H1 (cell line): ENCODE data around the gene SLC39A10. TPM values are rescaled to one million over a fixed set of nuclear protein-coding genes. Genes with fewer than 3 reads are reported as not detected.
A peak's percentile ranks its signal among the peaks of the same experiment; 100 is the strongest.

Source experiments
- CTCF ChIA-PET: fragments of 300-600 bp; sonication (Branson Sonifier 250); formaldehyde crosslinking; loops from one replicate; lab custom pipeline; 2021; ENCODE audit not compliant: partially characterized antibody; lab: Charles Lee
- POLR2A ChIA-PET: fragments of 300-600 bp; sonication (Branson Sonifier 250); formaldehyde crosslinking; loops from one replicate; lab custom pipeline; 2021; ENCODE audit warnings: inconsistent platforms; ENCODE audit not compliant: partially characterized antibody; lab: Charles Lee
- DNase-seq, 2 experiments: peaks; one replicate each; pipeline versions ENCODE4 v3.0.0 to v3.0.0-alpha.2; 2010 to 2022; ENCODE audit warnings: low spot score in 2 of 2, low read depth in 1 of 2, mixed read lengths in 1 of 2
- FAIRE-seq: peaks from 2 replicates; lab custom pipeline; 2011; peaks lifted over from hg19 to GRCh38; lab: Jason Lieb, UNC
- H2AFZ ChIP-seq: 2 replicates; pipeline ENCODE4 v1.8.1; 2012; ENCODE audit warnings: low read length, inconsistent platforms
- H2AK5ac ChIP-seq: 2 replicates; pipeline ENCODE4 v1.6.1; 2013; ENCODE audit warnings: low read depth, low read length
- H2BK120ac ChIP-seq: replicated peaks from 2 replicates; pipeline ENCODE3; 2013; ENCODE audit warnings: low read depth, low read length, inconsistent platforms
- H2BK12ac ChIP-seq: 2 replicates; pipeline ENCODE4 v1.6.1; 2013; ENCODE audit warnings: low read depth, low read length
- H2BK15ac ChIP-seq: 2 replicates; pipeline ENCODE4 v1.6.1; 2013; ENCODE audit warnings: low read length
- H2BK20ac ChIP-seq: 2 replicates; pipeline ENCODE4 v1.6.1; 2013; ENCODE audit warnings: low read length
- H2BK5ac ChIP-seq: 2 replicates; pipeline ENCODE4 v1.6.1; 2013; ENCODE audit warnings: low read depth, low read length
- H3K14ac ChIP-seq: 2 replicates; pipeline ENCODE4 v1.6.1; 2013; ENCODE audit warnings: inconsistent platforms; ENCODE audit not compliant: insufficient read length
- H3K18ac ChIP-seq: 2 replicates; pipeline ENCODE4 v1.6.1; 2013; ENCODE audit warnings: low read length; ENCODE audit errors: extremely low read depth
- H3K23ac ChIP-seq: 2 replicates; pipeline ENCODE4 v1.6.1; 2013; ENCODE audit warnings: inconsistent platforms; ENCODE audit not compliant: insufficient read length
- H3K23me2 ChIP-seq: 2 replicates; pipeline ENCODE4 v1.6.1; 2013; ENCODE audit warnings: low read depth, low read length
- H3K27ac ChIP-seq: 2 replicates; pipeline ENCODE4 v1.6.1; 2011; ENCODE audit warnings: low read depth, low read length, inconsistent platforms
- H3K27me3 ChIP-seq, 4 experiments: replicated peaks in 1 of 4; 1 replicate in 1 of 4; 2 replicates in 3 of 4; pipeline versions ENCODE4 v1.6.1 to v1.8.1; 2011 to 2013; ENCODE audit warnings: low read length in 3 of 4, mild to moderate bottlenecking in 3 of 4, inconsistent platforms in 2 of 4, mixed read lengths in 2 of 4, moderate library complexity in 1 of 4; ENCODE audit not compliant: control insufficient read depth in 3 of 4, insufficient read depth in 3 of 4; ENCODE audit errors: extremely low read depth in 1 of 4
- H3K36me3 ChIP-seq, 4 experiments: 2 replicates each; pipeline versions ENCODE4 v1.6.1 to v1.8.1; 2011 to 2013; ENCODE audit warnings: mild to moderate bottlenecking in 4 of 4, low read length in 3 of 4, moderate library complexity in 2 of 4, control low read depth in 1 of 4, inconsistent platforms in 1 of 4; ENCODE audit not compliant: insufficient read depth in 4 of 4, control insufficient read depth in 2 of 4
- H3K4ac ChIP-seq: replicated peaks from 2 replicates; pipeline ENCODE3; 2013; ENCODE audit warnings: low read length, low read depth, mixed read lengths, inconsistent platforms; ENCODE audit not compliant: insufficient read length
- H3K4me1 ChIP-seq, 4 experiments: replicated peaks in 1 of 4; 1 replicate in 1 of 4; 2 replicates in 3 of 4; pipeline versions ENCODE4 v1.6.1 to v1.8.1; 2011 to 2013; ENCODE audit warnings: low read length in 3 of 4, inconsistent platforms in 2 of 4, mixed read lengths in 1 of 4; ENCODE audit not compliant: insufficient read depth in 4 of 4, control insufficient read depth in 3 of 4
- H3K4me2 ChIP-seq, 2 experiments: 2 replicates each; pipeline versions ENCODE4 v1.6.1 to v1.8.1; 2011 to 2013; ENCODE audit warnings: low read depth in 2 of 2, low read length in 2 of 2, control low read depth in 1 of 2, inconsistent platforms in 1 of 2, mild to moderate bottlenecking in 1 of 2; ENCODE audit not compliant: insufficient read depth in 1 of 2
- H3K4me3 ChIP-seq, 4 experiments: fragments of 200-600, 300-600 bp in 1 of 4; sonication (generic), shearing (Covaris generic), sonication (Bioruptor Twin) in 1 of 4; 2 replicates each; pipeline versions ENCODE4 v1.5.1 to v1.8.1; 2011 to 2016; ENCODE audit warnings: low read length in 4 of 4, low read depth in 3 of 4, control low read depth in 2 of 4, inconsistent platforms in 2 of 4, mild to moderate bottlenecking in 2 of 4, mixed read lengths in 1 of 4, moderate library complexity in 1 of 4; ENCODE audit not compliant: insufficient read depth in 2 of 4; ENCODE audit errors: extremely low read depth in 1 of 4
- H3K56ac ChIP-seq: replicated peaks from 2 replicates; pipeline ENCODE3; 2013; ENCODE audit warnings: low read depth, mild to moderate bottlenecking, mixed read lengths, low read length, inconsistent platforms; ENCODE audit not compliant: insufficient read length
- H3K79me1 ChIP-seq: 2 replicates; pipeline ENCODE4 v1.6.1; 2013; ENCODE audit warnings: low read depth, low read length, control low read depth
- H3K79me2 ChIP-seq, 2 experiments: 2 replicates each; pipeline versions ENCODE4 v1.6.1 to v1.8.1; 2012 to 2013; ENCODE audit warnings: low read length in 2 of 2, mild to moderate bottlenecking in 2 of 2, inconsistent platforms in 1 of 2; ENCODE audit not compliant: insufficient read depth in 2 of 2, control insufficient read depth in 1 of 2
- H3K9ac ChIP-seq, 4 experiments: replicated peaks in 1 of 4; 1 replicate in 1 of 4; 2 replicates in 3 of 4; pipeline versions ENCODE4 v1.6.1 to v1.8.1; 2011 to 2013; ENCODE audit warnings: low read depth in 3 of 4, low read length in 3 of 4, control low read depth in 2 of 4, mild to moderate bottlenecking in 2 of 4, moderate library complexity in 2 of 4, inconsistent platforms in 1 of 4; ENCODE audit errors: extremely low read depth in 1 of 4
- H3K9me3 ChIP-seq, 2 experiments: 2 replicates each; pipeline versions ENCODE4 v1.6.1 to v1.8.1; 2012 to 2013; ENCODE audit warnings: mild to moderate bottlenecking in 2 of 2, moderate library complexity in 2 of 2, control low read depth in 1 of 2, inconsistent platforms in 1 of 2, low read depth in 1 of 2, low read length in 1 of 2, mixed read lengths in 1 of 2; ENCODE audit not compliant: insufficient read depth in 2 of 2
- H4K20me1 ChIP-seq, 2 experiments: replicated peaks in 1 of 2; 2 replicates each; pipeline versions ENCODE3 to v1.8.1; 2011 to 2013; ENCODE audit warnings: inconsistent platforms in 2 of 2, low read length in 2 of 2, mild to moderate bottlenecking in 1 of 2; ENCODE audit not compliant: insufficient read depth in 2 of 2, control insufficient read depth in 1 of 2
- H4K5ac ChIP-seq: 2 replicates; pipeline ENCODE4 v1.6.1; 2013; ENCODE audit warnings: low read length, low read depth, mixed read lengths, inconsistent platforms; ENCODE audit not compliant: insufficient read length
- H4K8ac ChIP-seq: 2 replicates; pipeline ENCODE4 v1.8.0; 2013; ENCODE audit warnings: mild to moderate bottlenecking, moderate library complexity, low read length, inconsistent platforms; ENCODE audit not compliant: insufficient read depth; ENCODE audit errors: extremely low read depth
- H4K91ac ChIP-seq: replicated peaks from 2 replicates; pipeline ENCODE3; 2013; ENCODE audit warnings: low read length, mixed read lengths, inconsistent platforms; ENCODE audit not compliant: insufficient read length
- HDAC2 ChIP-seq, 2 experiments: fragments of 300-600 bp in 1 of 2; sonication (generic) in 1 of 2; IDR thresholded peaks; 2 replicates each; pipeline ENCODE4 v1.6.1; 2011 to 2012; ENCODE audit warnings: low read depth in 2 of 2, low read length in 2 of 2, mild to moderate bottlenecking in 2 of 2, moderate library complexity in 2 of 2, borderline replicate concordance in 1 of 2, inconsistent platforms in 1 of 2
- POLR2A ChIP-seq, 2 experiments: IDR thresholded peaks; 1 replicate in 1 of 2; 2 replicates in 1 of 2; pipeline ENCODE4 v1.6.1; 2011; ENCODE audit warnings: low read depth in 2 of 2, low read length in 2 of 2, mild to moderate bottlenecking in 2 of 2; ENCODE audit errors: control extremely low read depth in 1 of 2
- WGBS, 2 experiments: shearing (Covaris generic) in 1 of 2; methylation state at CpG; one replicate each; pipeline versions ENCODE4 v1.1.6 to v1.1.7; 2013 to 2015; ENCODE audit warnings: low lambda C conversion rate in 2 of 2, mixed read lengths in 2 of 2, inconsistent platforms in 1 of 2, low coverage in 1 of 2, missing lambda C conversion rate in 1 of 2; ENCODE audit not compliant: insufficient replicate concordance in 2 of 2, insufficient coverage in 1 of 2, insufficient read length in 1 of 2; ENCODE audit errors: extremely low coverage in 1 of 2, missing lambda C conversion rate in 1 of 2; 5-methylcytosine and 5-hydroxymethylcytosine counted together
- polyA plus RNA-seq, 7 experiments: library from polyadenylated mRNA; depleted of rRNA in 3 of 7; stranded (reverse) in 5 of 7; unstranded in 2 of 7; fragments of >200 nt in 5 of 7; fragments of 200-250 nt in 2 of 7; gene quantifications; 1 replicate in 5 of 7; 2 replicates in 1 of 7; 4 replicates in 1 of 7; pipeline versions ENCODE4 v1.2.1 to v1.2.3, GENCODE V29; 2011 to 2013; ENCODE audit warnings: missing spikeins in 2 of 7, mixed read lengths in 2 of 7
- total RNA-seq: library from RNA; stranded (reverse); fragmentation: NEBNext Ultra II Directional; extraction: Animal tissue kit (Norgen Biotek cat#: 25700); gene quantifications from 2 replicates; pipeline ENCODE4 v1.2.1, GENCODE V29; 2021

SLC39A10 gene
- total and polyA plus RNA-seq, 2 of the 8 experiments (the other 6 are each of a cell fraction or from before 2014, with no cell fraction given), result 68.1 to 234 TPM

DNA sequence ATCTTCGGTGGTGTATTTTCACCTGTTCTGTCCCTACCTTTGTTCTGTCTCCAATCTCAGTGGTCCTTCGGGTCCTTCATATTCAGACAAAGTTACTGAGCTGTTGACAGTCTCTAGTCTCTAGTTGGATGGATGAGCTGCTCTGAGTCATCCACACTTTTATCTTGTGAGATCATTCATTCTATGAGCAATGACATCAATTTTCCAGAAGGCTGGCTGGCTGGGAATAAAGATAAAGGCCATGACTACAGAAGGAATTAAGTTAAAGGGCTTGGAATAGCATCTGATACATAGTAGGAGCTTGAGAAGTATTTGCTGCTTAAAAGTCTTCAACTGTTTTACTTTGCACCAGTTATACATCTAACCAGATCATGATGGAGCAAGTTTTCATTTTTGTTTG is 43.1 kb upstream of the SLC39A10 start:
- Histone ChIP-seq H3K27me3 (no peaks in the 10 kb centered on the region), H3K36me3 (no peaks in the 10 kb centered on the region), H2BK120ac (no peak overlapping the region), H3K18ac (peak overlapping the region; percentile 15; the same call in 1 of the 2 replicates), H3K79me2 (peaks cover 0 to 32% of the 10 kb centered on the region in 2 experiments; a peak in 2 of 4 replicates), H2AK5ac (no peak overlapping the region), H2BK15ac (no peak overlapping the region), H4K20me1 (no peaks in the 10 kb centered on the region), H2BK5ac (no peak overlapping the region), H4K8ac (no peak overlapping the region), H3K9ac (no peak overlapping the region), H3K23me2 (no peaks in the 10 kb centered on the region), H2AFZ (no peak overlapping the region), H3K27ac (no peak overlapping the region; the same call in 1 of the 2 replicates), H4K91ac (no peak overlapping the region), H3K56ac (no peak overlapping the region), H3K4me2 (peak overlapping the region; percentile 57 to 65; a peak in 3 of 4 replicates), H3K23ac (no peak overlapping the region), H3K9me3 (no peaks in the 10 kb centered on the region; a peak in 1 of 4 replicates), H3K4me1 (peaks cover 2 to 18% (median 6%) of the 10 kb centered on the region in 4 experiments; a peak in 6 of 7 replicates), H3K79me1 (no peaks in the 10 kb centered on the region; the same call in 1 of the 2 replicates), H3K4me3 (peak overlapping the region in 1 of 4 experiments; percentile 50; a peak in 1 of 8 replicates), H2BK20ac (no peak overlapping the region), H2BK12ac (peak overlapping the region; percentile 52; the same call in 1 of the 2 replicates), H3K4ac (no peak overlapping the region), H4K5ac (no peak overlapping the region), H3K14ac (no peak overlapping the region)
- ChIA-PET CTCF (interaction anchor here (0.9 to 1.0 kb wide), 2 partner anchors 15 to 46 kb away, joined by 3 read pairs; no protein-coding TSS in a partner anchor), POLR2A (interaction anchor here (0.7 to 2.2 kb wide), 5 partner anchors 12 to 67 kb away, joined by 3 to 10 read pairs (median 6); no protein-coding TSS in a partner anchor)
- TF ChIP-seq POLR2A (IDR thresholded peaks at IDR 0.05; ENCODE audit: control extremely low read depth in 1 of 2, low read depth in 2 of 2, low read length in 2 of 2), result 0 out of 3 replicates have a peak, but pooled peaks of 1 of the 2 experiments have one; percentile 22
- no peak for TF ChIP-seq HDAC2 (IDR thresholded peaks at IDR 0.05; ENCODE audit: borderline replicate concordance in 1 of 2, low read depth in 2 of 2, low read length in 2 of 2)
- 80% methylated on average over 2 of the region's 2 CpGs; no CpG with 5 or more reads in 1 of the 2 experiments for WGBS, 2 experiments
- no peak for DNase-seq
- no peak for FAIRE-seq
